AG09309 (cell line): Measurements from ENCODE around the gene SULT1E1.
"Not testable (repeated sequence)": the region's sequence is repeated elsewhere in the genome, so short reads cannot be mapped to it uniquely, and the experiment has no call there.

ENCODE experiments used
- DNase-seq: peaks from one replicate; pipeline ENCODE4 v3.0.0-alpha.2; 2010; ENCODE audit warnings: low read depth
- H3K4me3 ChIP-seq: 2 replicates; pipeline ENCODE4 v1.5.1; 2011; ENCODE audit warnings: mild to moderate bottlenecking, low read depth, low read length, moderate library complexity; ENCODE audit not compliant: control insufficient read depth
- TF ChIP-seq, protein P1 (sequence below): IDR thresholded peaks from 2 replicates; pipeline ENCODE4 v1.5.1; 2011; ENCODE audit warnings: mild to moderate bottlenecking, low read depth, low read length, inconsistent platforms; ENCODE audit not compliant: insufficient read depth, control insufficient read depth; ENCODE audit errors: missing control alignments

Gene SULT1E1

DNA sequence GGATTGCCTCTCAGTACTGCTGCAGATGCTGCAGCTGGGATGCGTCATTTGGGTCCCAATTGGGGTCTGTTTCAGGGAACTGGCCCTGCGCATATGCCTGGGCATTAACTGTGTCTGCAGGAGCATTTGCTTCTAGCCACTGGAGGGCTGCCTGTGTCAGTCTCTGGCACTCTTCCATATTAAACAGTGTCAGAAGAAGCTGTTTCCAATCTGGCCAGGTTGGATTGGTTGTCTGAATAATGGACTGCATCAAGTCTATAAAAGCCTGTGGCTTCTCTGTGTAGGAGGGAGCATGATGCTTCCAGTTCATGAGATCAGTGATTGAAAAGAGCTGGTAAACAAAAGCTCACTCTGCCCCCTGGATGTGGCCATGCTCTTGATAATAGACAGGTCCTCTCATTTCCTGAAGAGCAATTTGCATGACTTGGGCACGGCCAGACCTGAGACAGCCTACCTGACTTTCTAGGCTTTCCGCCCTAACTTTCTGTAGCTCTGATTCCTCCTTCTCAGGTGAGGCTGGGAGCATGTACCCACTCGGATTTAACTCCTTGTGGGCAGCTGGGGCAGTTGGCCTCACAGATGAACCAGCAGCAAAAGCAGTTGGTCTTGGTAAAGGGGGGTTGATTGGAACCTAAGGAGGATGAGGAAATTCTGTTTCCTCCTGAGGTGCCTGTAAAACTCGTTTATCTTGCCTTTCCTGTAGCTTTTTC lies 29.2 kb downstream of the SULT1E1 start:
- TF ChIP-seq, protein P1, sequence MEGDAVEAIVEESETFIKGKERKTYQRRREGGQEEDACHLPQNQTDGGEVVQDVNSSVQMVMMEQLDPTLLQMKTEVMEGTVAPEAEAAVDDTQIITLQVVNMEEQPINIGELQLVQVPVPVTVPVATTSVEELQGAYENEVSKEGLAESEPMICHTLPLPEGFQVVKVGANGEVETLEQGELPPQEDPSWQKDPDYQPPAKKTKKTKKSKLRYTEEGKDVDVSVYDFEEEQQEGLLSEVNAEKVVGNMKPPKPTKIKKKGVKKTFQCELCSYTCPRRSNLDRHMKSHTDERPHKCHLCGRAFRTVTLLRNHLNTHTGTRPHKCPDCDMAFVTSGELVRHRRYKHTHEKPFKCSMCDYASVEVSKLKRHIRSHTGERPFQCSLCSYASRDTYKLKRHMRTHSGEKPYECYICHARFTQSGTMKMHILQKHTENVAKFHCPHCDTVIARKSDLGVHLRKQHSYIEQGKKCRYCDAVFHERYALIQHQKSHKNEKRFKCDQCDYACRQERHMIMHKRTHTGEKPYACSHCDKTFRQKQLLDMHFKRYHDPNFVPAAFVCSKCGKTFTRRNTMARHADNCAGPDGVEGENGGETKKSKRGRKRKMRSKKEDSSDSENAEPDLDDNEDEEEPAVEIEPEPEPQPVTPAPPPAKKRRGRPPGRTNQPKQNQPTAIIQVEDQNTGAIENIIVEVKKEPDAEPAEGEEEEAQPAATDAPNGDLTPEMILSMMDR, result no peak
- H3K4me3 ChIP-seq, result no peak overlapping the region
- DNase-seq, result no peak

- TF ChIP-seq, protein P1, result no peak
- H3K4me3 ChIP-seq, result no peak overlapping the region
- no peak for DNase-seq
Measured at GRCh38 chr4:69830192-69830559, 29.8 kb downstream of the SULT1E1 start.

GRCh38 chr4:69829678-69830077 lies 30.3 kb downstream of the SULT1E1 start:
- DNase-seq, result no peak
- H3K4me3 ChIP-seq, result no peak overlapping the region
- TF ChIP-seq, protein P1, result no peak

DNA sequence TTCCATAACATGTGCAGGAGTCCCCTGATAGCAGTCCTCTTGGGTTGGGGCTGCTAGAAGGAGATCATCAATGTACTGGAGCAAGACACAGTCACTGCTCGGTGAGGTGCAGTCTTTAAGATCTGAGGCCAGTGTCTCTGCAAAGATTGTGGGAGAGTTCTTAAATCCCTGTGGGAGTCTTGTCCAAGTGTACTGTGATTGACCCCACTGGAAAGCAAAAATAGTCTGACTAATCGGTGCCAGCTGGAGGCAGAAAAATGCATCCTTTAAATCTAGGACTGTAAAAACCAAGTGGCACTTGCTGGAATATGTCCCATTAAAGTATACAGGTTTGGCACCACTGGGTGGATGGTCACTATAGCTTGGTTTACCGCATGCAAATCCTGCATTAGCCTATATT lies 31.1 kb downstream of the SULT1E1 start:
- no peak for DNase-seq
- TF ChIP-seq, protein P1, result no peak

DNA sequence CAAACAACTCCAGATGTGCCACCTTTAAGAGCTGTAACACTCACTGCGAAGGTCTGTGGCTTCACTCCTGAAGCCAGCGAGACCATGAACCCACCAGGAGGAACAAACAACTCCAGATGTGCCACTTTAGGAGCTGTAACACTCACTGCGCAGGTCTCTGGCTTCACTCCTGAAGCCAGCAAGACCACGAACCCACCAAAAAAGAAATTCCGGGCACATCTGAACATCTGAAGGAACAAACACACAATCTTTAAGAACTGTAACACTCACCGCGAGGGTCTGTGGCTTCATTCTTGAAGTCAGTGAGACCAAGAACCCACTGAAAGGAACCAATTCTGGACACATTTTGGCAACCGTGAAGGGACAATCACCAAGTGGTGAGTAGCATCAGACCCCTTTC lies 34.9 kb downstream of the SULT1E1 start:
- not testable (repeated sequence) for H3K4me3 ChIP-seq, DNase-seq

More for the DNA sequence above, 31.1 kb downstream of the SULT1E1 start:
- no peak overlapping the region for H3K4me3 ChIP-seq

DNA sequence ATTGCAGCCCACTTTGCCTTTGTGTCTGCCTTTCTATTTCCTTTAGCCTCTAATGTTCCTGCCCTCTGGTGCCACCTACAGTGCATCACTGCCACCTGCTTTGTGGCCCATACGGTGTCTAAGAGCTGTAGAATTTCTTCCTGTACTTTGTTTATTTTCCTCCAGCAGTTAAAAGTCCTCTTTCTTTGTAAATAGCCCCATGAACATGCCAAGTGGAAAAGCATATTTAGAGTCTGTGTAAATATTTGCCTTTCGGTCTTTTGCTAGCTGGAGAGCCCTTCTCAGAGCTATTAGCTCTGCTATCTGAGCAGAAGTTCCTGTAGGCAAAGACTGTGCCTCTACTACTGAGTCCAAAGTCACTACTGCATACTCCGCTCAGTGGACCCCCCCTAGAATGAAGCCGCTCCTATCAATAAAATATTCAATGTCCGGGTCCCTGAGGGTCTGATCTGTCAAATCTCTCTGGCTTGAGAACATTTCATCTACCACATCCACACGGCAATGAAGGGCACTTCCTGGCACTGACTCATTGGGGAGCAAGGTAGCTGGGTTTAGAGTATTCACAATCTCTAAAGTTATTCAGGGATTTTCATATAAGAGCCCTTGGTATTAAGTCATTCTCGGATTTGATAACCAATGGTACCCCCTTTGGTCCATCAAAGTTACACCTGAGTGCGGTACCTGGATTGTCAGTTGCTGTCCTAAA lies 36.3 kb downstream of the SULT1E1 start:
- TF ChIP-seq, protein P1, result no peak
- H3K4me3 ChIP-seq, result no peak overlapping the region
- DNase-seq, result no peak

- DNase-seq, result no peak
- H3K4me3 ChIP-seq, result no peak overlapping the region
- TF ChIP-seq, protein P1, result no peak
Measured at GRCh38 chr4:69823048-69823447, 36.9 kb downstream of the SULT1E1 start.
